ENCODE measurements around the gene HS3ST1.

DNA sequence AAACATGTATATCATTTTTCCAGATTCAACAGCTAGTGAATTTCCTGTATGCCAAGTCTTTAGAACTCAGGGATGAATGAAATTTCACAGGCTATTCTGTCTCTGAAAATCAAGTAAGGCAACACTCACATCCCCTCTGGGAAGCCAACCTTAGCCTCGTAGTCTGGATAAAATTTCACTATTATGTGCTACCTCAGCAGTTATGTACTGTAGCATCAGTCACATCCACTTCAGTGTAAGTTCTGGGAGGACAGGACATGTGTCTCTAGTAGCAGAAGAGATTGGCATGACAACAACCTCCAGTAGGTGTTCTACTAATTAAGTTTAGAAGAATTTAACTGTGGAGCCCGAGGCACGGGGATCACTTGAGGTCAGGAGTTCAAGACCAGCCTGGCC, 42.4 kb upstream of the HS3ST1 start:
- TF ChIP-seq, protein P1, sequence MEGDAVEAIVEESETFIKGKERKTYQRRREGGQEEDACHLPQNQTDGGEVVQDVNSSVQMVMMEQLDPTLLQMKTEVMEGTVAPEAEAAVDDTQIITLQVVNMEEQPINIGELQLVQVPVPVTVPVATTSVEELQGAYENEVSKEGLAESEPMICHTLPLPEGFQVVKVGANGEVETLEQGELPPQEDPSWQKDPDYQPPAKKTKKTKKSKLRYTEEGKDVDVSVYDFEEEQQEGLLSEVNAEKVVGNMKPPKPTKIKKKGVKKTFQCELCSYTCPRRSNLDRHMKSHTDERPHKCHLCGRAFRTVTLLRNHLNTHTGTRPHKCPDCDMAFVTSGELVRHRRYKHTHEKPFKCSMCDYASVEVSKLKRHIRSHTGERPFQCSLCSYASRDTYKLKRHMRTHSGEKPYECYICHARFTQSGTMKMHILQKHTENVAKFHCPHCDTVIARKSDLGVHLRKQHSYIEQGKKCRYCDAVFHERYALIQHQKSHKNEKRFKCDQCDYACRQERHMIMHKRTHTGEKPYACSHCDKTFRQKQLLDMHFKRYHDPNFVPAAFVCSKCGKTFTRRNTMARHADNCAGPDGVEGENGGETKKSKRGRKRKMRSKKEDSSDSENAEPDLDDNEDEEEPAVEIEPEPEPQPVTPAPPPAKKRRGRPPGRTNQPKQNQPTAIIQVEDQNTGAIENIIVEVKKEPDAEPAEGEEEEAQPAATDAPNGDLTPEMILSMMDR (IDR thresholded peaks at IDR 0.05) = no peak
- TF ChIP-seq POLR2A (IDR thresholded peaks at IDR 0.05) = no peak
